A673 (cell line): ENCODE results near the gene SUMF2.

ENCODE experiments used
- EZH2 ChIP-seq: fragments of 200-600 bp; sonication (generic); IDR thresholded peaks from 2 replicates; pipeline ENCODE4 v1.6.1; 2017; ENCODE audit warnings: borderline replicate concordance, low read depth, mild to moderate bottlenecking, mixed read lengths, antibody characterized with exemption, low read length; ENCODE audit not compliant: poor library complexity, severe bottlenecking
- TF ChIP-seq, protein P1 (sequence below): fragments of 300-800, 200-600 bp; sonication (generic); conservative IDR thresholded peaks from 2 replicates; pipeline ENCODE4 v1.5.1; 2017; ENCODE audit warnings: low read depth, mild to moderate bottlenecking, antibody characterized with exemption, low read length, moderate library complexity, mixed read lengths

DNA sequence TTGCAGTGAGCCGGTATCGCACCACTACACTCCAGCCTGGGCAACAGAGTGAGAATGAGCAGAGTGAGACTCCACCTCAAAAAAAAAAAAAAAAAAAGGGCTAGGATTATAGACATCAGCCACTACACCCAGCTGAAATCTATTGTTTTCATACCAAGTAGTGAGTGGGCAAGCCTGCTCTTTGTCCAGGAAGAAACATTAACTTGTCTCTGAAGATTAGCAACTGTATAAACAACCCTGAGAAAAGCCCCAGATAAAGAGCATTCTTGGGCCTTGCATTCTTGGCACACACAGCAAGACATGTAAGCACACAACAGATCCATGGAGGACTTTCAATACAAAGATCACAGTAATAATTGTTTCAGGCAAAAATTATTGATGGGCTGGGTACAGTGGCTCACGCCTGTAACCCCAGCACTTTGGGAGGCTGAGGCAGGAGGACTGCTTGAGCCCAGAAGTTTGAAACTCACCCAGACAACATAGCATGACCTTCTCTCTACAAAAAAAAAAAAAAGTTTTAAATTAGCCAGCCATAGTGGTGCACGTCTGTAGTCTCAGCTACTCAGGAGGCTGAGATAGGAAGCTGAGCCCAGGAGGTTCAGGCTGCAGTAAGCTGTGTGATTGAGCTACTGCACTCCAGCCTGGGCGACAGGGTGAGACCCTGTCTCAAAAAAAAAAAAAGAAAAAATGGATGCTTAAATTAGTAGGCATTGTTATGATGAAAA lies 17.2 kb upstream of the SUMF2 start:
- TF ChIP-seq, protein P1, sequence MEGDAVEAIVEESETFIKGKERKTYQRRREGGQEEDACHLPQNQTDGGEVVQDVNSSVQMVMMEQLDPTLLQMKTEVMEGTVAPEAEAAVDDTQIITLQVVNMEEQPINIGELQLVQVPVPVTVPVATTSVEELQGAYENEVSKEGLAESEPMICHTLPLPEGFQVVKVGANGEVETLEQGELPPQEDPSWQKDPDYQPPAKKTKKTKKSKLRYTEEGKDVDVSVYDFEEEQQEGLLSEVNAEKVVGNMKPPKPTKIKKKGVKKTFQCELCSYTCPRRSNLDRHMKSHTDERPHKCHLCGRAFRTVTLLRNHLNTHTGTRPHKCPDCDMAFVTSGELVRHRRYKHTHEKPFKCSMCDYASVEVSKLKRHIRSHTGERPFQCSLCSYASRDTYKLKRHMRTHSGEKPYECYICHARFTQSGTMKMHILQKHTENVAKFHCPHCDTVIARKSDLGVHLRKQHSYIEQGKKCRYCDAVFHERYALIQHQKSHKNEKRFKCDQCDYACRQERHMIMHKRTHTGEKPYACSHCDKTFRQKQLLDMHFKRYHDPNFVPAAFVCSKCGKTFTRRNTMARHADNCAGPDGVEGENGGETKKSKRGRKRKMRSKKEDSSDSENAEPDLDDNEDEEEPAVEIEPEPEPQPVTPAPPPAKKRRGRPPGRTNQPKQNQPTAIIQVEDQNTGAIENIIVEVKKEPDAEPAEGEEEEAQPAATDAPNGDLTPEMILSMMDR, result no peak
- no peak for TF ChIP-seq EZH2
